WTC11 (cell line): Measurements from ENCODE around the gene RPS10.

Experiments used
- ATF3 ChIP-seq: sonication (generic); formaldehyde crosslinking; conservative IDR thresholded peaks from 2 replicates; pipeline ENCODE4 v1.8.1; 2022; ENCODE audit warnings: mild to moderate bottlenecking, missing genetic modification reagents
- ATF6 ChIP-seq: sonication (generic); formaldehyde crosslinking; IDR thresholded peaks from 2 replicates; pipeline ENCODE4 v1.8.1; 2023; ENCODE audit warnings: mild to moderate bottlenecking, missing genetic modification reagents
- CDX4 ChIP-seq: fragments of 250-450 bp; sonication (Bioruptor Pico); IDR thresholded peaks from 2 replicates; pipeline ENCODE4 v1.9.0; 2021; ENCODE audit warnings: moderate library complexity, mild to moderate bottlenecking, inconsistent platforms, borderline replicate concordance
- CTCF ChIP-seq: fragments of 200-600 bp; IDR thresholded peaks from 2 replicates; pipeline ENCODE4 v1.8.0; 2022; ENCODE audit warnings: antibody characterized with exemption
- ETV6 ChIP-seq: sonication (generic); formaldehyde crosslinking; IDR thresholded peaks from 2 replicates; pipeline ENCODE4 v1.8.1; 2022; ENCODE audit warnings: mild to moderate bottlenecking, missing genetic modification reagents
- MAX ChIP-seq: sonication (generic); formaldehyde crosslinking; IDR thresholded peaks from 2 replicates; pipeline ENCODE4 v1.8.0; 2022; ENCODE audit warnings: mild to moderate bottlenecking, missing genetic modification reagents
- PREB ChIP-seq: sonication (generic); formaldehyde crosslinking; IDR thresholded peaks from 2 replicates; pipeline ENCODE4 v1.8.1; 2022; ENCODE audit warnings: mild to moderate bottlenecking, missing genetic modification reagents, moderate library complexity, borderline replicate concordance
- SOX15 ChIP-seq: fragments of 250-450 bp; sonication (Bioruptor Pico); IDR thresholded peaks from 2 replicates; pipeline ENCODE4 v1.9.0; 2021; ENCODE audit warnings: mild to moderate bottlenecking
- ZNF425 ChIP-seq: fragments of 250-450 bp; sonication (Bioruptor Pico); conservative IDR thresholded peaks from 2 replicates; pipeline ENCODE4 v1.9.0; 2021; ENCODE audit warnings: mild to moderate bottlenecking
- TF ChIP-seq, protein P1 (sequence below): sonication (generic); formaldehyde crosslinking; IDR thresholded peaks from 2 replicates; pipeline ENCODE4 v1.8.0; 2022; ENCODE audit warnings: mild to moderate bottlenecking, missing genetic modification reagents

DNA sequence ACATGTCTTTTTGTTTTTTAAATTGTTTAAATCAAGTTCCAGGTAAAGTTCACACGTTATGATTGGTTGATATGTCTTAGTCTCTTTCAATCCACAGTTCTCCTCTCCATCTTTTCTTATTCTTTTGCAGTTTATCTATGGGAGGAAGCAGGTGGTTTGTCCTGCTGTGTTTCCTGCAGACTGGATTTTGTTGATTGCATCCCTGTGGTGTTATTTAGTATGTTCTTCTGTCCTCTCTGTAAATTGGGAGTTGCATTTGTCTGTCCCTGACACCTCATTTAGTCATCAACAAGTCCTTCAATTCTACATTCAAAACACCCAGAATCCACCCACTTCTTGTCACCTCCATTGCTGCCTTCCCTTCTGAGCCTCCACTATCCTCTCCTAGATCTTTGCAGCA lies 48.1 kb upstream of the RPS10 start:
- TF ChIP-seq CTCF (no peak), ETV6 (no peak), ATF3 (CRISPR knock-in tag) (no peak), CDX4 (CRISPR knock-in tag) (no peak), SOX15 (CRISPR knock-in tag) (no peak), ATF6 (CRISPR knock-in tag) (no peak), ZNF425 (CRISPR knock-in tag) (no peak), PREB (CRISPR knock-in tag) (no peak), MAX (CRISPR knock-in tag) (no peak)
- TF ChIP-seq, protein P1, sequence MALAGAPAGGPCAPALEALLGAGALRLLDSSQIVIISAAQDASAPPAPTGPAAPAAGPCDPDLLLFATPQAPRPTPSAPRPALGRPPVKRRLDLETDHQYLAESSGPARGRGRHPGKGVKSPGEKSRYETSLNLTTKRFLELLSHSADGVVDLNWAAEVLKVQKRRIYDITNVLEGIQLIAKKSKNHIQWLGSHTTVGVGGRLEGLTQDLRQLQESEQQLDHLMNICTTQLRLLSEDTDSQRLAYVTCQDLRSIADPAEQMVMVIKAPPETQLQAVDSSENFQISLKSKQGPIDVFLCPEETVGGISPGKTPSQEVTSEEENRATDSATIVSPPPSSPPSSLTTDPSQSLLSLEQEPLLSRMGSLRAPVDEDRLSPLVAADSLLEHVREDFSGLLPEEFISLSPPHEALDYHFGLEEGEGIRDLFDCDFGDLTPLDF (CRISPR knock-in tag): no peak
